SK-N-DZ (cell line): ENCODE data around the gene RARRES1.

Experiments used
- small RNA-seq, 2 experiments: library from RNA; depleted of rRNA; stranded (forward); fragments of <200 nt; gene quantifications; one replicate each; pipeline ENCODE3, GENCODE V24; 2014

The RARRES1 gene

Small RNA genes lying within 50 kb of the gene (small RNA-seq; reads per million reads assigned to genes)
- 0 to 0.04 reads per million in 2 experiments for gene AC080013.6
